HepG2 (cell line): ENCODE data around the gene MLLT10. TPM values are rescaled to one million over a fixed set of nuclear protein-coding genes. Genes with fewer than 3 reads are reported as not detected.
A peak's percentile ranks its signal among the peaks of the same experiment; 100 is the strongest.

Experiments used
- ATAC-seq: fragments of 200-7000 bp; cut with Tn5 transposase; 3 replicates; pipeline ENCODE4 v1.9.1; 2020; ENCODE audit warnings: mild to moderate bottlenecking, moderate library complexity
- BruUV-seq: library from RNA; stranded (reverse); fragments of 400-500 nt; replicated peaks from 2 replicates; lab custom pipeline; 2021; lab: Mats Ljungman, UMichigan
- CTCF ChIA-PET: fragments of 300-600 bp; formaldehyde crosslinking; extraction: SDS; loops from one replicate; lab custom pipeline; 2021; ENCODE audit warnings: low total read pairs, inconsistent platforms, low intra/inter-chr PET ratio; lab: Yijun Ruan, JAX
- POLR2A ChIA-PET: fragments of 350-600 bp; sonication (Branson Sonifier 250); formaldehyde crosslinking; loops from one replicate; lab custom pipeline; 2020; ENCODE audit warnings: antibody characterized with exemption, inconsistent platforms; lab: Yijun Ruan, JAX
- DNase-seq: peaks from one replicate; pipeline ENCODE4 v3.0.0-alpha.2; 2015; ENCODE audit warnings: low spot score
- FAIRE-seq: peaks from 3 replicates; lab custom pipeline; 2011; peaks lifted over from hg19 to GRCh38; lab: Jason Lieb, UNC
- H2AFZ ChIP-seq: one replicate; pipeline ENCODE4 v1.6.1; 2011; ENCODE audit warnings: low read length, inconsistent platforms
- H3K27ac ChIP-seq: fragments of 300-600 bp; 3 replicates; pipeline ENCODE4 v1.8.0; 2011; ENCODE audit warnings: mixed run types, mild to moderate bottlenecking, mixed read lengths, low read length, inconsistent platforms; ENCODE audit not compliant: insufficient read depth; ENCODE audit errors: extremely low read length
- H3K27me3 ChIP-seq, 2 experiments: fragments of 200-600 bp in 1 of 2; 2 replicates in 1 of 2; 3 replicates in 1 of 2; pipeline versions ENCODE4 v1.6.0 to v1.8.0; 2011; ENCODE audit warnings: low read length in 2 of 2, mild to moderate bottlenecking in 2 of 2, moderate library complexity in 2 of 2, inconsistent platforms in 1 of 2; ENCODE audit not compliant: insufficient read depth in 2 of 2, control insufficient read depth in 1 of 2
- H3K36me3 ChIP-seq, 2 experiments: fragments of 200-600 bp in 1 of 2; replicated peaks in 1 of 2; 2 replicates in 1 of 2; 3 replicates in 1 of 2; pipeline versions ENCODE4 v1.5.1 to v1.8.0; 2011; ENCODE audit warnings: low read length in 2 of 2, inconsistent platforms in 1 of 2; ENCODE audit not compliant: insufficient read depth in 2 of 2, control insufficient read depth in 1 of 2
- H3K4me1 ChIP-seq: 2 replicates; pipeline ENCODE4 v1.5.1; 2012; ENCODE audit warnings: low read length, inconsistent platforms; ENCODE audit not compliant: insufficient read depth
- H3K4me2 ChIP-seq: 2 replicates; pipeline ENCODE4 v1.6.0; 2011; ENCODE audit warnings: low read depth, low read length, inconsistent platforms
- H3K4me3 ChIP-seq, 3 experiments: fragments of 200-600 bp in 1 of 3; sonication (generic), shearing (Covaris generic) in 1 of 3; replicated peaks in 1 of 3; 2 replicates each; pipeline ENCODE4 v1.5.1; 2011 to 2016; ENCODE audit warnings: low read length in 3 of 3, inconsistent platforms in 2 of 3, low read depth in 2 of 3, mild to moderate bottlenecking in 2 of 3, control low read depth in 1 of 3, mixed read lengths in 1 of 3; ENCODE audit not compliant: insufficient read depth in 1 of 3
- H3K79me2 ChIP-seq: one replicate; pipeline ENCODE4 v1.6.1; 2011; ENCODE audit warnings: low read length, inconsistent platforms; ENCODE audit not compliant: insufficient read depth
- H3K9ac ChIP-seq: 2 replicates; pipeline ENCODE4 v1.6.0; 2011; ENCODE audit warnings: mild to moderate bottlenecking, low read depth, low read length, inconsistent platforms; ENCODE audit not compliant: insufficient read depth
- H3K9me3 ChIP-seq: 2 replicates; pipeline ENCODE4 v1.5.1; 2012; ENCODE audit warnings: mild to moderate bottlenecking, low read length
- H4K20me1 ChIP-seq: 2 replicates; pipeline ENCODE4 v1.6.0; 2011; ENCODE audit warnings: inconsistent platforms, mild to moderate bottlenecking, low read length, moderate library complexity; ENCODE audit not compliant: insufficient read depth
- BCL6 ChIP-seq: IDR thresholded peaks from 2 replicates; pipeline ENCODE4 v1.6.1; 2016; ENCODE audit warnings: missing genetic modification reagents, missing compliant biosample characterization
- CEBPG ChIP-seq: IDR thresholded peaks from 2 replicates; pipeline ENCODE4 v1.6.1; 2016
- KDM6A ChIP-seq: IDR thresholded peaks from 2 replicates; pipeline ENCODE4 v1.6.1; 2016; ENCODE audit warnings: low read depth
- MYNN ChIP-seq: sonication (generic); formaldehyde crosslinking; IDR thresholded peaks from 2 replicates; pipeline ENCODE4 v1.4.0; 2020; ENCODE audit warnings: mild to moderate bottlenecking, low read depth, missing genetic modification reagents
- NR2C2 ChIP-seq: sonication (generic); formaldehyde crosslinking; IDR thresholded peaks from 2 replicates; pipeline ENCODE4 v1.4.0; 2020; ENCODE audit warnings: missing genetic modification reagents, mild to moderate bottlenecking, moderate library complexity, borderline replicate concordance
- PBX2 ChIP-seq: IDR thresholded peaks from 2 replicates; pipeline ENCODE4 v1.6.1; 2016; ENCODE audit warnings: control low read depth
- RAD51 ChIP-seq: fragments of 450-650 bp; IDR thresholded peaks from 2 replicates; pipeline ENCODE4 v1.6.1; 2016; ENCODE audit warnings: borderline replicate concordance
- RORA ChIP-seq: sonication (generic); formaldehyde crosslinking; IDR thresholded peaks from 2 replicates; pipeline ENCODE4 v1.5.0; 2020; ENCODE audit warnings: mild to moderate bottlenecking, missing genetic modification reagents, moderate library complexity
- TEAD3 ChIP-seq: optimal IDR thresholded peaks from 2 replicates; pipeline ENCODE3; 2016; ENCODE audit warnings: borderline replicate concordance
- ZNF34 ChIP-seq: sonication (generic); formaldehyde crosslinking; IDR thresholded peaks from 2 replicates; pipeline ENCODE4 v1.4.0; 2020; ENCODE audit warnings: mild to moderate bottlenecking, missing genetic modification reagents, borderline replicate concordance
- ZNF484 ChIP-seq: sonication (generic); formaldehyde crosslinking; IDR thresholded peaks from 2 replicates; pipeline ENCODE4 v1.5.1; 2020; ENCODE audit warnings: mild to moderate bottlenecking, low read depth, missing genetic modification reagents, borderline replicate concordance
- ZNF83 ChIP-seq: sonication (generic); formaldehyde crosslinking; IDR thresholded peaks from 2 replicates; pipeline ENCODE4 v1.4.0; 2020; ENCODE audit warnings: missing genetic modification reagents, mild to moderate bottlenecking, borderline replicate concordance
- ZNF879 ChIP-seq: sonication (generic); formaldehyde crosslinking; IDR thresholded peaks from 2 replicates; pipeline ENCODE4 v1.8.1; 2023; ENCODE audit warnings: missing genetic modification reagents
- ZSCAN5A ChIP-seq: sonication (generic); formaldehyde crosslinking; IDR thresholded peaks from 2 replicates; pipeline ENCODE4 v1.8.0; 2022; ENCODE audit warnings: mild to moderate bottlenecking, missing genetic modification reagents, borderline replicate concordance
- whole genome bisulfite sequencing: methylation state at CpG from one replicate; pipeline ENCODE4 v1.1.6; 2017; ENCODE audit warnings: low lambda C conversion rate; 5-methylcytosine and 5-hydroxymethylcytosine counted together
- in situ Hi-C: cut with HindIII; loops from 2 replicates; pipeline ENCODE4 v1.10.0; 2017; ENCODE audit warnings: low pct_unique_long_range_greater_than_20kb; ENCODE audit not compliant: extremely low pct_ligation_motif_present
- intact Hi-C: fragments of 100-400 bp; cut with micrococcal nuclease; formaldehyde crosslinking; loops from one replicate; pipeline ENCODE4 v1.10.0; 2022; ENCODE audit not compliant: unreplicated experiment
- polyA plus RNA-seq, 8 experiments: library from polyadenylated mRNA; depleted of rRNA in 3 of 8; stranded (reverse) in 7 of 8; unstranded in 1 of 8; fragments of >200 nt; fragmentation: Illumina TruSeq in 4 of 8; extraction: Trizol in 4 of 8; gene quantifications; 2 replicates each; pipeline versions ENCODE4 v1.2.1 to v1.2.3, GENCODE V29; 2011 to 2016; ENCODE audit warnings: low read depth in 4 of 8, missing spikeins in 1 of 8, mixed read lengths in 1 of 8; ENCODE audit not compliant: insufficient read depth in 1 of 8
- total RNA-seq, 5 experiments: library from RNA; depleted of rRNA; stranded (reverse); fragments of >200 nt; fragmentation: Illumina TruSeq; extraction: Trizol; gene quantifications; 2 replicates each; pipeline ENCODE4 v1.2.3, GENCODE V29; 2016; ENCODE audit warnings: low read depth in 1 of 5
- TF ChIP-seq, protein P1 (sequence below): sonication (generic); formaldehyde crosslinking; IDR thresholded peaks from 2 replicates; pipeline ENCODE4 v1.8.1; 2023; ENCODE audit warnings: mild to moderate bottlenecking, inconsistent platforms, moderate library complexity, missing genetic modification reagents, borderline replicate concordance
- TF ChIP-seq, protein P2 (sequence below): sonication (generic); formaldehyde crosslinking; IDR thresholded peaks from 2 replicates; pipeline ENCODE4 v1.5.0; 2020; ENCODE audit warnings: mild to moderate bottlenecking, low read depth, missing genetic modification reagents, borderline replicate concordance

MLLT10 gene
- total and polyA plus RNA-seq, 2 of the 13 experiments (the other 11 are each of a cell fraction or from before 2014, with no cell fraction given): 51.3 to 84.1 TPM

DNA sequence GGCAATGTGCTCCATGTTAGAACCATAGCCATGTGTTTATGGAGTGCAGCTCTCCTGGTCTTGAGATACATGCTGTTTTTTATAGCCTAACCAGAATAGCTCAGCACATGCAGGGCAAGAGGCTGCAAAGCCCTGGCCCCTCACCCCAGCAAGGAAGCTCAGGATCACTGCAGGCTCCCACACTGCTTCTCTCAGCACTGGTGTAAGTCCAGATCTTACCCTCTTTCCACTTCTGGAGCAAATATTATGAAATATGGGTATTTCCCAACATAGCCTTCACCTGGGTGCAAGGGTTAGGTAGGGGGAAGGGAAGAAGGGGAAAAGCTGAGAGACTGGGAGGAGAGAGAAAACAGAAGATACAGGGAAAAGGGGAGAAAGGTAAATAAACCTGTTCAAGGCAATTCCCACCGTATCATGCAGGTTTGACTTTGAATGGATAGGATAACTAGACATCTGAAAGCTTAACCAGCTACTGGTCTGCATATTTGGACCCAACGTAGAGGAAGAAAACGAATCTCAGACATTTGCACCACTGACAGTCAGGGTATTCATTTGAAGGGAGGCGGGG is 28.2 kb upstream of the MLLT10 start:
- WGBS: 1% methylated on average over 4 of the region's 4 CpGs
- H3K4me3 ChIP-seq: peak overlapping the region in 2 of 3 experiments; percentile 18 to 41; a peak in 3 of 6 replicates
- peak; percentile 85 for ATAC-seq
- no peaks in the 10 kb centered on the region for H4K20me1 ChIP-seq
- no peaks in the 10 kb centered on the region for H3K79me2 ChIP-seq
- no peaks in the 10 kb centered on the region for H3K9me3 ChIP-seq
- no peaks in the 10 kb centered on the region for H3K27me3 ChIP-seq
- peak overlapping the region; percentile 58 for H3K27ac ChIP-seq
- no peaks in the 10 kb centered on the region for H3K36me3 ChIP-seq
- POLR2A ChIA-PET: interaction anchor here (0.6 to 3.1 kb wide), 12 partner anchors 10 to 86 kb away, joined by 3 to 129 read pairs (median 4); partner anchors contain the start of gene SKIDA1
- peaks cover 95% of the 10 kb centered on the region for H3K4me1 ChIP-seq
- intact Hi-C loops: no loop called here
- CTCF ChIA-PET: interaction anchor here (1.5 kb wide), 1 partner anchor 10 kb away, joined by 4 read pairs; no protein-coding TSS in a partner anchor
- in situ Hi-C loops: loop anchor here (25.0 kb wide), 1 partner anchor 807 kb away; the partner anchor contains the start of genes BMI1 and COMMD3
- H3K9ac ChIP-seq: no peak overlapping the region
- DNase-seq: peak; percentile 91
- peak; percentile 98 for FAIRE-seq
- H3K4me2 ChIP-seq: peak overlapping the region; percentile 68
- no TSS peak for BruUV-seq
- H2AFZ ChIP-seq: no peak overlapping the region
- TF ChIP-seq ZNF879 (CRISPR knock-in tag) (peak; percentile 73; the same call in 1 of the 2 replicates), BCL6 (peak; percentile 98), MYNN (CRISPR knock-in tag) (no peak; the same call in 1 of the 2 replicates), ZNF484 (CRISPR knock-in tag) (no peak), CEBPG (CRISPR knock-in tag) (peak; percentile 100), RAD51 (no peak), NR2C2 (CRISPR knock-in tag) (peak; percentile 94), KDM6A (peak; percentile 98), ZSCAN5A (CRISPR knock-in tag) (peak; percentile 96; the same call in 1 of the 2 replicates), ZNF83 (CRISPR knock-in tag) (no peak), PBX2 (no peak), TEAD3 (CRISPR knock-in tag) (peak; percentile 82), ZNF34 (no peak), RORA (CRISPR knock-in tag) (no peak)
- TF ChIP-seq, protein P1, sequence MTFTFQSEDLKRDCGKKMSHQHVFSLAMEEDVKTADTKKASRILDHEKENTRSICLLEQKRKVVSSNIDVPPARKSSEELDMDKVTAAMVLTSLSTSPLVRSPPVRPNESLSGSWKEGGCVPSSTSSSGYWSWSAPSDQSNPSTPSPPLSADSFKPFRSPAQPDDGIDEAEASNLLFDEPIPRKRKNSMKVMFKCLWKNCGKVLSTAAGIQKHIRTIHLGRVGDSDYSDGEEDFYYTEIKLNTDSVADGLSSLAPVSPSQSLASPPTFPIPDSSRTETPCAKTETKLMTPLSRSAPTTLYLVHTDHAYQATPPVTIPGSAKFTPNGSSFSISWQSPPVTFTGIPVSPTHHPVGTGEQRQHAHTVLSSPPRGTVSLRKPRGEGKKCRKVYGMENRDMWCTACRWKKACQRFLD: no peak; the same call in 1 of the 2 replicates
- TF ChIP-seq, protein P2, sequence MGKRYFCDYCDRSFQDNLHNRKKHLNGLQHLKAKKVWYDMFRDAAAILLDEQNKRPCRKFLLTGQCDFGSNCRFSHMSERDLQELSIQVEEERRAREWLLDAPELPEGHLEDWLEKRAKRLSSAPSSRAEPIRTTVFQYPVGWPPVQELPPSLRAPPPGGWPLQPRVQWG (CRISPR knock-in tag): no peak
